Prostate gland (tissue), 2 donors: ENCODE results near the gene MRPL49. TPM values are rescaled to one million over a fixed set of nuclear protein-coding genes. Genes with fewer than 3 reads are reported as not detected.
"Not testable (repeated sequence)": the region's sequence is repeated elsewhere in the genome, so short reads cannot be mapped to it uniquely, and the experiment has no call there.

ENCODE experiments used
- DNase-seq: peaks from one replicate; pipeline ENCODE4 v3.0.0-alpha.2; 2019; ENCODE audit warnings: low spot score
- H3K27ac ChIP-seq, 2 donors: fragments of 200-600 bp; sonication (generic); 2 replicates each; pipeline ENCODE4 v1.5.1; 2017 to 2019
- H3K27me3 ChIP-seq: fragments of 200-600 bp; sonication (generic); replicated peaks from 2 replicates; pipeline ENCODE4 v1.5.1; 2019; ENCODE audit not compliant: insufficient read depth
- H3K36me3 ChIP-seq, 2 donors: fragments of 200-600 bp; sonication (generic); 1 replicate in 1 of 2; 2 replicates in 1 of 2; pipeline versions ENCODE4 v1.5.1 to v1.8.1; 2017 to 2019
- H3K4me1 ChIP-seq: fragments of 200-600 bp; sonication (generic); replicated peaks from 2 replicates; pipeline ENCODE4 v1.5.1; 2019
- H3K4me3 ChIP-seq, 2 donors: fragments of 200-600 bp; sonication (generic); 2 replicates each; pipeline ENCODE4 v1.5.1; 2017 to 2019
- H3K9me3 ChIP-seq: fragments of 200-600 bp; sonication (generic); 2 replicates; pipeline ENCODE4 v1.5.1; 2017
- POLR2A ChIP-seq: fragments of 450-650 bp; IDR thresholded peaks from one replicate; pipeline ENCODE4 v1.6.1; 2016; ENCODE audit warnings: antibody characterized with exemption, mild to moderate bottlenecking
- POLR2AphosphoS5 ChIP-seq: sonication (generic); formaldehyde crosslinking; IDR thresholded peaks from one replicate; pipeline ENCODE4 v1.6.1; 2017; ENCODE audit warnings: antibody characterized with exemption
- WGBS: methylation state at CpG from one replicate; pipeline ENCODE4 v1.1.5; 2018; 5-methylcytosine and 5-hydroxymethylcytosine counted together
- intact Hi-C: fragments of 100-400 bp; cut with DNase I; formaldehyde crosslinking; loops from one replicate; pipeline ENCODE4 v1.14.2; 2022
- microRNA-seq: library from miRNA; unstranded; fragments of <30 nt; microRNA quantifications from one replicate; pipeline ENCODE4, GENCODE V29; 2016
- small RNA-seq, 2 donors: library from RNA; depleted of rRNA; stranded (forward); fragments of <200 nt; gene quantifications; one replicate each; pipeline ENCODE3, GENCODE V24; 2016
- total RNA-seq, 2 donors: library from RNA; depleted of rRNA; stranded (reverse); fragments of >200 nt; gene quantifications; one replicate each; pipeline ENCODE4 v1.1.0, GENCODE V29; 2016
- TF ChIP-seq, protein P1 (sequence below), 4 experiments: fragments of 200-600 bp in 2 of 4; fragments of 450-650 bp in 2 of 4; sonication (generic) in 2 of 4; IDR thresholded peaks; 1 replicate in 3 of 4; 2 replicates in 1 of 4; pipeline ENCODE4 v1.5.1; 2016 to 2019; ENCODE audit warnings: antibody characterized with exemption in 4 of 4, mild to moderate bottlenecking in 2 of 4, moderate library complexity in 2 of 4

Gene MRPL49
- total RNA-seq, 2 donors from 2014 or later, result 99.9 to 113 TPM

DNA sequence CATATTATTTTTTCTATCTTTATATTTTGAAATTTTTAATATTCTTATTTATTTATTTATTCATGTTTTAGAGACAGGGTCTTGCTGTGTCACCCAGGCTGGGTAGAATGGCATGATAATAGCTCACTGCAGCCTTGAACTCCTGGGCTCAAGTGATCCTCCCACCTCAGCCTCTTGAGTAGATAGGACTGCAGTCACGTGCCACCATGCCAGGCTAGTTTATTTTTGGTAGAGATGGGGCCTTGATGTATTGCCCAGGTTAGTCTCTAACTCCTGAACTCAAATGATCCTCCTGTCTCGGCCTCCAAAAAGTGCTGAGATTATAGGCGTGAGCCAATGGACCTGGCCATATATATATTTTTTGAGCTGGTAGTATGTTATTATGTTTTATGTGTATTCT lies 45.5 kb downstream of the MRPL49 start:
- WGBS, result 93% methylated on average over 3 of the region's 3 CpGs
- H3K27me3 ChIP-seq, result no peaks in the 10 kb centered on the region
- no peak for DNase-seq
- TF ChIP-seq, protein P1, sequence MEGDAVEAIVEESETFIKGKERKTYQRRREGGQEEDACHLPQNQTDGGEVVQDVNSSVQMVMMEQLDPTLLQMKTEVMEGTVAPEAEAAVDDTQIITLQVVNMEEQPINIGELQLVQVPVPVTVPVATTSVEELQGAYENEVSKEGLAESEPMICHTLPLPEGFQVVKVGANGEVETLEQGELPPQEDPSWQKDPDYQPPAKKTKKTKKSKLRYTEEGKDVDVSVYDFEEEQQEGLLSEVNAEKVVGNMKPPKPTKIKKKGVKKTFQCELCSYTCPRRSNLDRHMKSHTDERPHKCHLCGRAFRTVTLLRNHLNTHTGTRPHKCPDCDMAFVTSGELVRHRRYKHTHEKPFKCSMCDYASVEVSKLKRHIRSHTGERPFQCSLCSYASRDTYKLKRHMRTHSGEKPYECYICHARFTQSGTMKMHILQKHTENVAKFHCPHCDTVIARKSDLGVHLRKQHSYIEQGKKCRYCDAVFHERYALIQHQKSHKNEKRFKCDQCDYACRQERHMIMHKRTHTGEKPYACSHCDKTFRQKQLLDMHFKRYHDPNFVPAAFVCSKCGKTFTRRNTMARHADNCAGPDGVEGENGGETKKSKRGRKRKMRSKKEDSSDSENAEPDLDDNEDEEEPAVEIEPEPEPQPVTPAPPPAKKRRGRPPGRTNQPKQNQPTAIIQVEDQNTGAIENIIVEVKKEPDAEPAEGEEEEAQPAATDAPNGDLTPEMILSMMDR (IDR thresholded peaks at IDR 0.05), result no peak
- no peak for TF ChIP-seq POLR2A
- no peak for TF ChIP-seq POLR2AphosphoS5
- H3K36me3 ChIP-seq, result no peaks in the 10 kb centered on the region
- H3K9me3 ChIP-seq, result no peaks in the 10 kb centered on the region
- H3K4me1 ChIP-seq, result no peaks in the 10 kb centered on the region
- H3K4me3 ChIP-seq, result no peak overlapping the region
- H3K27ac ChIP-seq, result no peak overlapping the region
- intact Hi-C loops, result no loop called here

DNA sequence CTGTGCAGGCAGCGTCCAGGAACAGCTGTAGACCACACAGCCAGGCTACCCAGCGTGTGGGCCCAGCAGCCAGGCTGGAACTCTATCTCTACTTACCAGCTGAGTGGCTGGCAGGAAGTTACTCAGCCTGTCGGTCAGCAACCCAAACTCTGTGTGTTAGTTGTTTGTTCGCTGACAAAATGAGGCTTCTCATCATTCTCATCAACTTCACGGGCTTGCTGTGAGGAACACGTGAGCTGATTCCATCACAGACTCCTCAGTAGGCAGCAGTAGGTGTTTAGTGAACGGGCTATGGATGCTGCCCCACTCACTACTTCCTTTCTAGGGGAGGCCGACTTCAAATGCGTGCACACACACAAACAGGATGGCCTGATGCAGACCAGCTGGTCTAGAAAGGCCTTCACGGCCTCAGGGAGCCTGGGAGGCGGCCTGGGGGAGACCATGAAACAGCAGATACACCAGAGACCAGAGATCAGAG lies 47.1 kb downstream of the MRPL49 start:
- no peak for DNase-seq
- intact Hi-C loops, result no loop called here
- Histone ChIP-seq H3K9me3 (no peaks in the 10 kb centered on the region), H3K27ac (no peak overlapping the region), H3K27me3 (no peaks in the 10 kb centered on the region), H3K4me3 (no peak overlapping the region), H3K36me3 (no peaks in the 10 kb centered on the region), H3K4me1 (no peaks in the 10 kb centered on the region)
- WGBS, result 72% methylated on average over 11 of the region's 11 CpGs
- TF ChIP-seq POLR2A (no peak), POLR2AphosphoS5 (no peak)
- TF ChIP-seq, protein P1 (IDR thresholded peaks at IDR 0.05), result no peak

DNA sequence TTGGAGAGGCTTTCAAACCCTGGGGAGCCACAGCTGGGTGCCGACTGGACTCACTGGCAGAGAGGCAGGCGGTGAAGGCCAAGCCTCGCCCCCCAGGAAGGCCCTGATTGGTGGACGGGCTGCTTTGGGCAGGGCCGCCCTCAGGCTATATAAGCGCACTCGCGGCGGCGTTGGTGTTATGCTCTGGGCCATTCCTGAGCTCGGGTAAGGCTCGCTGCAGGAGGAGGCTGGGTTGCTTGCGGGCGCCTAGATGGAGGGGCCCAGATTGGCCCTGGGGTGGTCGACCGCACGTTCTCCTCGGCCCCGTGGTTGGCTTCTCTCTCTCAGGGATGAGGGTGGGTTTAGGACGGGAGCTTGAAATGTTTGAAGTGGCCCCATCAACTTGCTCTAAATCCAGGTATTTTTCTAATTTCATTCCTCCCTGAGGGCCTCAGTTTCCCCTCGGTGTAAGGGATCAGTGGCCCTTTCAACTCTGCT lies 48.0 kb downstream of the MRPL49 start, which contains the start of gene SPDYC:
SPDYC (plus strand) TSS at position 176 of the 477 bp plus-strand sequence. CDS start 1,125 bp downstream, outside the sequence.
- intact Hi-C loops, result no loop called here

DNA sequence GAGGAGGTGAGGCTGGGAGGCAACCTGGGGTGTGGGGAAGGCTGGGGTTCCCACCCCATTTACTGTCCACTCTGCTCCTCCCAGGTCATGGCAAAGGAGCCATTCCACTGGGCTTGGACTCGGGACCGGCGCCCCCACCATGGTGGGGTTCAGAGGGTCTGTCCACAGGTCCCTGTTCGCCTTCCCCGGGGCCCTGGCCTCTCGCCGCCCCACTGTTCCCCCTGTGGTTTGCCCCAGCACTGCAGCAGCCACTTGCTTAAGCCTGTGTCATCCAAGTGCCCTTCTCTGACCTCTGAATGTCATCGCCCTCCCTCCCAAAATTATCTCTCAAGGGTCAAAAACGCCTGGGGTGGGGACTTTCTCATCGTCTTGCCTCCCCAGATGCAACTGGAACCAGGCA lies 50.5 kb downstream of the MRPL49 start:
- Histone ChIP-seq H3K36me3 (no peaks in the 10 kb centered on the region), H3K27me3 (no peaks in the 10 kb centered on the region), H3K4me1 (no peaks in the 10 kb centered on the region), H3K9me3 (no peaks in the 10 kb centered on the region), H3K4me3 (no peak overlapping the region), H3K27ac (no peak overlapping the region)
- 89% methylated on average over 10 of the region's 10 CpGs for WGBS
- TF ChIP-seq POLR2A (no peak), POLR2AphosphoS5 (no peak)
- TF ChIP-seq, protein P1 (IDR thresholded peaks at IDR 0.05), result no peak
- intact Hi-C loops, result no loop called here
- no peak for DNase-seq

More for the DNA sequence above, 48.0 kb downstream of the MRPL49 start, which contains the start of gene SPDYC:
- 84% methylated on average over 21 of the region's 21 CpGs for WGBS
- Histone ChIP-seq H3K9me3 (no peaks in the 10 kb centered on the region), H3K4me3 (no peak within 1 kb of the TSS), H3K27me3 (no peaks in the 10 kb centered on the region), H3K4me1 (no peaks in the 10 kb centered on the region), H3K36me3 (no peaks in the 10 kb centered on the region), H3K27ac (no peak within 1 kb of the TSS)
- TF ChIP-seq, protein P1 (IDR thresholded peaks at IDR 0.05), result no peak
- TF ChIP-seq POLR2AphosphoS5 (no peak), POLR2A (no peak)
- no peak for DNase-seq

DNA sequence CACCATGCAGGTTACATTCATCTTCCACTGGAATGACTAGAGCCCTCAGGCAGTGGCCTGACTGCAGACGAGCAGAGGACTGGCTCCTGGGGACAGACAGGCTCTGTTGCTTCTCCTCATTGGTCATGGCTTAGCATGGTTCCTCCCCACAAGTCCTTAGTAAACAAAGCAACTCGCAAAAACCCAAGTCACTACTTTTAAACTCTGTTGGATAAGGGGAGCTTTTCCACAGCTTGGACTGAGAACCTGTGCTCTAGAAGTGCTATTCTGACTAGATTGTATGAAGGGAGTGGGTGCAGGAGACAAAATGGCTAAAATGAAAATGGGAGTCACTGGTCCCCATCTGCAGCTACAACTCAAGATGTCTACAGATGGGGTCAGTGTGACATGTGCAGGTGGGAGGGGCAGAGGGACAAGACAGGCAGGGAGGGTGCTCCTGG lies 52.5 kb downstream of the MRPL49 start:
- H3K4me1 ChIP-seq, DNase-seq: not testable (repeated sequence)
- WGBS, result 18% methylated on average over 2 of the region's 2 CpGs

More for the DNA sequence above, 52.5 kb downstream of the MRPL49 start:
- H3K4me3 ChIP-seq, H3K27ac ChIP-seq, H3K27me3 ChIP-seq, H3K9me3 ChIP-seq, intact Hi-C loops, H3K36me3 ChIP-seq: not testable (repeated sequence)

Small RNA genes within 50 kb of the gene (microRNA-seq; reads per million reads assigned to microRNA genes)
- gene MIR6751, result 0.67 reads per million

Small RNA genes within 50 kb of the gene (small RNA-seq; reads per million reads assigned to genes)
- 0 reads per million in 2 donors for gene HIGD1AP10
- gene PDCL2P2, result 0 reads per million in 2 donors
- gene RNU2-23P, result 0 reads per million in 2 donors

Other genes starting within 250 kb of the MRPL49 start
- 100 to 1,000 TPM in 1 of 2 donors, 10 to 100 TPM in 1; 38.8 to 104 TPM for gene EHD1, start 243.7 kb upstream of the MRPL49 start, total RNA-seq
- 10 to 100 TPM; 38.4 to 66.1 TPM for gene ATG2A, start 205.1 kb upstream of the MRPL49 start, total RNA-seq
- gene PPP2R5B, start 197.6 kb upstream of the MRPL49 start, total RNA-seq, result 10 to 100 TPM; 14.1 to 32.6 TPM
- gene GPHA2, start 186.4 kb upstream of the MRPL49 start, total RNA-seq, result not detected
- gene MAJIN, start 150.2 kb upstream of the MRPL49 start, total RNA-seq, result 1 to 10 TPM in 1 of 2 donors, not detected in 1; 7.4 TPM
- gene BATF2, start 125.3 kb upstream of the MRPL49 start, total RNA-seq, result 1 to 10 TPM; 1.5 TPM
- gene ARL2, start 108.2 kb upstream of the MRPL49 start, total RNA-seq, result 100 to 1,000 TPM in 1 of 2 donors, 10 to 100 TPM in 1; 86.5 to 135 TPM
- 10 to 100 TPM; 23.4 to 25.2 TPM for gene SNX15, start 94.9 kb upstream of the MRPL49 start, total RNA-seq
- gene SAC3D1, start 81.1 kb upstream of the MRPL49 start, total RNA-seq, result 10 to 100 TPM; 25.0 to 29.4 TPM
- 10 to 100 TPM in 1 of 2 donors, 1 to 10 TPM in 1; 8.5 to 15.6 TPM for gene NAALADL1, start 63.8 kb upstream of the MRPL49 start, total RNA-seq
- 10 to 100 TPM in 1 of 2 donors, 1 to 10 TPM in 1; 2.3 to 17.8 TPM for gene CDCA5, start 38.3 kb upstream of the MRPL49 start, total RNA-seq
- gene ZFPL1, start 38.1 kb upstream of the MRPL49 start, total RNA-seq, result 10 to 100 TPM; 61.6 to 62.6 TPM
- gene VPS51, start 26.1 kb upstream of the MRPL49 start, total RNA-seq, result 100 to 1,000 TPM; 323 to 542 TPM
- gene TM7SF2, start 10.4 kb upstream of the MRPL49 start, total RNA-seq, result 100 to 1,000 TPM in 1 of 2 donors, 10 to 100 TPM in 1; 73.9 to 185 TPM
- 10 to 100 TPM; 32.7 to 37.8 TPM for gene ZNHIT2, start 4.6 kb upstream of the MRPL49 start, total RNA-seq
- gene FAU, start 187 bp upstream of the MRPL49 start, total RNA-seq, result 100 to 1,000 TPM; 654 to 691 TPM
- 100 to 1,000 TPM in 1 of 2 donors, 10 to 100 TPM in 1; 89.7 to 108 TPM for gene SYVN1, start 12.2 kb downstream of the MRPL49 start, total RNA-seq
- not detected for gene SPDYC, start 47.9 kb downstream of the MRPL49 start, total RNA-seq
- gene CAPN1, start 59.6 kb downstream of the MRPL49 start, total RNA-seq, result 100 to 1,000 TPM; 215 to 374 TPM
- gene POLA2, start 139.6 kb downstream of the MRPL49 start, total RNA-seq, result 10 to 100 TPM; 21.6 to 25.9 TPM
- gene CDC42EP2, start 192.5 kb downstream of the MRPL49 start, total RNA-seq, result 1 to 10 TPM; 7.7 to 8.7 TPM
- 10 to 100 TPM; 39.3 to 74.1 TPM for gene DPF2, start 211.5 kb downstream of the MRPL49 start, total RNA-seq
- gene TIGD3, start 232.4 kb downstream of the MRPL49 start, total RNA-seq, result 1 to 10 TPM in 1 of 2 donors, under 1 TPM in 1; 0.27 to 4.7 TPM